Measurements from ENCODE around the gene CERS6.

The CERS6 gene

DNA sequence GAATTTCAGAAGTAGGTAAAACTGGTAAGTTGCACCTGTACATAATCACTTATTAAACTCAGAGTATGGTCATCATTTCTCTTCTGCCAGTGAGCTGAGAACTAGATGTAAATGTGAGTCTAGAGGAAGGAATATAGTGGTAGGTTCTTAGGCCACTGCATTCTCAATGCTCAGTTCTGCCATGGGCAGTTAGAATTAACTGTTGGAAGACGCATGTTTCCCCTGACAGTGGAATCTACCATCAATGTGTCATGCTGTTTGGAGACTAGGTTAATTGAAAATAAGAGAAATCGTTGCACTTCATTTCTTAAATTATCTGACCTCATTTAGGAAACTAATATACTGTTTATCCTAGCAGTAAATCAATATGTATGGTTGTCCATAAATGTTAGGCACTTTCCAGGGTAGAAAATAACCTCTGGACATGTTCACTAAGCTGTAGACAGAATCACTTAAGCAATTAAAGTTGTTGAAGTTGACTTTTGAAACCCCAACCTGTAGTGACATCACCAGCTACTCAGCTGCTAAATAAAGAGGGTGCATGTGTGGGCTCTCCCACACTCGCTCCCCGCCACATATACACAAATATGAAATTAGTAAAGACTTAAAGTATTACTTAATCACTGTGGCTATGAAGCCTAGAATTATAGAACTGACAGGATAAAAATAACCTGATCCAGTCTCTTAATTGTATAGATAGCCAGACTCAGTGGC, 254.8 kb downstream of the CERS6 start:
- no peak for DNase-seq
- Histone ChIP-seq H3K4me3 (ENCODE audit: low read depth, low read length) (no peak overlapping the region), H3K27me3 (ENCODE audit: insufficient read depth, low read depth, severe bottlenecking) (no peaks in the 10 kb centered on the region), H3K27ac (no peak overlapping the region), H3K9me3 (ENCODE audit: severe bottlenecking) (no peaks in the 10 kb centered on the region), H3K36me3 (no peaks in the 10 kb centered on the region)
- TF ChIP-seq, protein P1, sequence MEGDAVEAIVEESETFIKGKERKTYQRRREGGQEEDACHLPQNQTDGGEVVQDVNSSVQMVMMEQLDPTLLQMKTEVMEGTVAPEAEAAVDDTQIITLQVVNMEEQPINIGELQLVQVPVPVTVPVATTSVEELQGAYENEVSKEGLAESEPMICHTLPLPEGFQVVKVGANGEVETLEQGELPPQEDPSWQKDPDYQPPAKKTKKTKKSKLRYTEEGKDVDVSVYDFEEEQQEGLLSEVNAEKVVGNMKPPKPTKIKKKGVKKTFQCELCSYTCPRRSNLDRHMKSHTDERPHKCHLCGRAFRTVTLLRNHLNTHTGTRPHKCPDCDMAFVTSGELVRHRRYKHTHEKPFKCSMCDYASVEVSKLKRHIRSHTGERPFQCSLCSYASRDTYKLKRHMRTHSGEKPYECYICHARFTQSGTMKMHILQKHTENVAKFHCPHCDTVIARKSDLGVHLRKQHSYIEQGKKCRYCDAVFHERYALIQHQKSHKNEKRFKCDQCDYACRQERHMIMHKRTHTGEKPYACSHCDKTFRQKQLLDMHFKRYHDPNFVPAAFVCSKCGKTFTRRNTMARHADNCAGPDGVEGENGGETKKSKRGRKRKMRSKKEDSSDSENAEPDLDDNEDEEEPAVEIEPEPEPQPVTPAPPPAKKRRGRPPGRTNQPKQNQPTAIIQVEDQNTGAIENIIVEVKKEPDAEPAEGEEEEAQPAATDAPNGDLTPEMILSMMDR (IDR thresholded peaks at IDR 0.05; ENCODE audit: low read depth, low read length) = no peak

DNA sequence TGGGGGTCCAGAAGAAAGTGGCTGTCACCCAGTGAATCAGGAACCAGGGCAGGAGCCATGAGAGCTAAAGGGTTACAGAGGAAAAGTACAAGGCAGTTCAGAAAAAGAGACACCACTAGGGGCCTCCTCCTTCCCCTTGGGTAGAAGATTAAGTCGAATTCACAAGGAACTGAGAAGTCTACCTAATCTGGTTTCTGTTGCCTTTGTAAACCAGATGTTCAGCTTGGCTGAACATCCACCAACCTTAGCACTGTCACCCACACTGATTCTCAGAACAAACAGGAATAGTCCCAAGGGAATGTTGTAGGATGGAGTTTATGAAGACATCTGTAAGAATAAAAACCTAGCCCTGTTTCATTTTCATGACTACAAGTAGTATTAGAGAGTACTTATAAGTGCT, 256.0 kb downstream of the CERS6 start:
- no peak for DNase-seq
- Histone ChIP-seq H3K36me3 (no peaks in the 10 kb centered on the region), H3K27ac (no peak overlapping the region), H3K27me3 (ENCODE audit: insufficient read depth, low read depth, severe bottlenecking) (no peaks in the 10 kb centered on the region), H3K9me3 (ENCODE audit: severe bottlenecking) (no peaks in the 10 kb centered on the region), H3K4me3 (ENCODE audit: low read depth, low read length) (no peak overlapping the region)
- TF ChIP-seq, protein P1 (IDR thresholded peaks at IDR 0.05; ENCODE audit: low read depth, low read length) = no peak

DNA sequence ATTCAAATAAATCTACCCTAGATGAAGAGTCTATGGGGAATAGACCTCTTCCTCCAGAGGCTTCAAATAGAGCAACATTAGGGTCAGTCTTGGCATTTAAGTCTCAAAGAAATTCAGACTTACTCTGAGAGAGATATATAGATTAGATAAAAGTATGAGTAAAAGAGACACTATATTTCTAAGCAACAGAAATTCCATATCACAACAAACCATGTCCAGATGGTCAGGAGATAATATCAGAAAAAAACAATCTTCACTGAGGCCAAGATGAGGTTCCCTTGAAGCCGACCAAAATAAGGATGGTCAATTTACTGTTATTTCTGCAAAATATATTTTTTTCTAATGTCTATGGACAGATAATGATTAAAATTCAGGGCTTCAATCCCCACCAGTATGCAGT, 257.3 kb downstream of the CERS6 start:
- Histone ChIP-seq H3K27me3 (ENCODE audit: insufficient read depth, low read depth, severe bottlenecking) (no peaks in the 10 kb centered on the region), H3K9me3 (ENCODE audit: severe bottlenecking) (no peaks in the 10 kb centered on the region), H3K36me3 (no peaks in the 10 kb centered on the region), H3K4me3 (ENCODE audit: low read depth, low read length) (no peak overlapping the region), H3K27ac (no peak overlapping the region)
- no peak for DNase-seq
- TF ChIP-seq, protein P1 (IDR thresholded peaks at IDR 0.05; ENCODE audit: low read depth, low read length) = no peak

DNA sequence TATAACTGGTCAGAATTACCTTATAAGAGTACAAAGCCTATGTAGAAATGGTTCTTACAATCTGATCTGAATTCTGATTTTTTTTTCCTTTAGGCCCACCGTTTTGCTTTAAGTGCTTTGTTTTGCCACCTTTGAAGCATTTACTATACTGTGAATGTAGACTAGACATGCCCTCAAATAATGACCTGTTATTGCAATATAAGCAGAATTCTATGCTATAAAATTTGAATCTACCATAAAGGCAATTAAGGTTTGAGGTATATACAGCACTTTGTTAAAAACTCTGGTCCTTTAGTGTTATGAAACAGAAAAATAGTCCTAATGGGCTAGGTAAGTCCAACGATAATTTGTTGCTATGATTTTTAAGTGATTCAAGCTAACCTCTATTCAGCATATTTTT, 259.8 kb downstream of the CERS6 start:
- TF ChIP-seq, protein P1 (IDR thresholded peaks at IDR 0.05; ENCODE audit: low read depth, low read length) = no peak
- Histone ChIP-seq H3K4me3 (ENCODE audit: low read depth, low read length) (no peak overlapping the region), H3K9me3 (ENCODE audit: severe bottlenecking) (no peaks in the 10 kb centered on the region), H3K36me3 (peaks cover 3% of the 10 kb centered on the region; the same call in 1 of the 2 replicates), H3K27me3 (ENCODE audit: insufficient read depth, low read depth, severe bottlenecking) (no peaks in the 10 kb centered on the region), H3K27ac (no peak overlapping the region)
- DNase-seq = no peak

DNA sequence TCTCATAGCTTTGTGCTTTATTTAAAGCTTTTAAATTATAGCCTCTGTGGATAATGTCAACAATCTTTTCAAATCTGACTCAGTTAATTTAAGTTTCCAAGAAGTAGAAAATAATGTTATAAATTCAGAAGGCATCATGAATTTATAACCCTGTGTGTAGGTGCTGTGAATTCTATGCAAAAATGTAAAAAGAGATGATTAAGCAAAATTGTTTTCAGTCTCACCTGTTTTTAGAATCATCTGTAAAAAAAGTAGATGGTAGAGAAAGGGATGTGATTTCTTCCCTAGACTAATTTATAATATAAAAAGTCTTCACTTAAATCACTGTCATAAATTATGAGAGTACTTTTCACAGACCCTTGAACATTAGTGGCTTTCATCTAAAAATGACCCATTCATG, 260.8 kb downstream of the CERS6 start:
- H3K36me3 ChIP-seq = peaks cover 3% of the 10 kb centered on the region; the same call in 1 of the 2 replicates
- no peak for DNase-seq
- no peak overlapping the region for H3K4me3 ChIP-seq (ENCODE audit: low read depth, low read length)
- H3K27me3 ChIP-seq (ENCODE audit: insufficient read depth, low read depth, severe bottlenecking) = no peaks in the 10 kb centered on the region
- no peaks in the 10 kb centered on the region for H3K9me3 ChIP-seq (ENCODE audit: severe bottlenecking)
- TF ChIP-seq, protein P1 (IDR thresholded peaks at IDR 0.05; ENCODE audit: low read depth, low read length) = no peak
- no peak overlapping the region for H3K27ac ChIP-seq
